HFF-Myc (cell line): Measurements from ENCODE around the gene KRT9.

ENCODE experiments used
- DNase-seq: peaks from one replicate; pipeline ENCODE4 v3.0.0-alpha.2; 2011; ENCODE audit warnings: low read depth; ENCODE audit errors: extremely low read depth
- H3K4me3 ChIP-seq: replicated peaks from 2 replicates; pipeline ENCODE4 v1.5.1; 2011; ENCODE audit warnings: low read depth, mild to moderate bottlenecking, control low read depth, low read length
- CTCF ChIP-seq: IDR thresholded peaks from 2 replicates; pipeline ENCODE4 v1.5.1; 2012; ENCODE audit warnings: mild to moderate bottlenecking, low read depth, low read length, control low read depth; ENCODE audit errors: missing control alignments

The KRT9 gene

GRCh38 chr17:41519501-41520224, 52.2 kb downstream of the KRT9 start:
- TF ChIP-seq CTCF, result no peak
- no peak overlapping the region for H3K4me3 ChIP-seq
- no peak for DNase-seq

- TF ChIP-seq CTCF, result no peak
- DNase-seq, result no peak
- H3K4me3 ChIP-seq, result no peak within 1 kb of the TSS
These were observed 52.9 kb downstream of the KRT9 start, which contains the start of gene KRT15 for GRCh38 chr17:41518789-41519449. KRT15 (minus strand) TSS chr17:41518890; CDS start chr17:41518827, 63 bp downstream.

- H3K4me3 ChIP-seq, result no peak overlapping the region
- no peak for TF ChIP-seq CTCF
- DNase-seq, result no peak
These were observed 53.8 kb downstream of the KRT9 start for GRCh38 chr17:41518031-41518430.

- H3K4me3 ChIP-seq, result no peak overlapping the region
- TF ChIP-seq CTCF, result no peak
- DNase-seq, result no peak
These were observed 55.0 kb downstream of the KRT9 start for GRCh38 chr17:41516830-41517283.

GRCh38 chr17:41516147-41516829, 55.6 kb downstream of the KRT9 start:
- TF ChIP-seq CTCF, result no peak
- no peak for DNase-seq
- H3K4me3 ChIP-seq, result no peak overlapping the region
